DOHH2 (cell line): ENCODE results near the gene ARL2BP.
A peak's percentile ranks its signal among the peaks of the same experiment; 100 is the strongest.
"Not testable (repeated sequence)": the region's sequence is repeated elsewhere in the genome, so short reads cannot be mapped to it uniquely, and the experiment has no call there.

Experiments used
- H3F3A ChIP-seq: fragments of 200-600 bp; sonication (generic), shearing (Covaris generic); 2 replicates; pipeline ENCODE4 v1.6.0; 2016; ENCODE audit warnings: antibody characterized with exemption, mild to moderate bottlenecking; ENCODE audit not compliant: control insufficient read depth, insufficient read depth
- H3K27ac ChIP-seq: fragments of 200-600 bp; sonication (generic); 2 replicates; pipeline ENCODE4 v1.5.1; 2014; ENCODE audit warnings: low read depth, mild to moderate bottlenecking, low read length, moderate library complexity
- H3K27me3 ChIP-seq: fragments of 200-600 bp; sonication (generic); 2 replicates; pipeline ENCODE4 v1.6.1; 2014; ENCODE audit warnings: mild to moderate bottlenecking, low read length, mixed read lengths; ENCODE audit not compliant: control insufficient read depth
- H3K36me3 ChIP-seq: fragments of 200-600 bp; sonication (generic); 2 replicates; pipeline ENCODE4 v1.6.1; 2014; ENCODE audit warnings: mild to moderate bottlenecking, low read length, moderate library complexity, mixed read lengths; ENCODE audit not compliant: control insufficient read depth
- H3K4me1 ChIP-seq: fragments of 200-600 bp; sonication (generic); 2 replicates; pipeline ENCODE4 v1.6.1; 2014; ENCODE audit warnings: mild to moderate bottlenecking, low read length, mixed read lengths; ENCODE audit not compliant: control insufficient read depth
- H3K4me2 ChIP-seq: fragments of 200-600 bp; sonication (generic); 2 replicates; pipeline ENCODE4 v1.6.0; 2014; ENCODE audit warnings: mild to moderate bottlenecking, low read length, moderate library complexity
- H3K4me3 ChIP-seq: fragments of 200-600 bp; sonication (generic); 2 replicates; pipeline ENCODE4 v1.5.1; 2014; ENCODE audit warnings: mild to moderate bottlenecking, low read length, mixed read lengths
- H3K79me2 ChIP-seq: fragments of 200-600 bp; sonication (generic); 2 replicates; pipeline ENCODE4 v1.6.1; 2014; ENCODE audit warnings: mild to moderate bottlenecking, low read length, mixed read lengths; ENCODE audit not compliant: control insufficient read depth
- H3K9me2 ChIP-seq: fragments of 200-600 bp; sonication (generic); replicated peaks from 2 replicates; pipeline ENCODE4 v1.6.1; 2014; ENCODE audit warnings: mild to moderate bottlenecking, low read length, mixed read lengths; ENCODE audit not compliant: control insufficient read depth
- H3K9me3 ChIP-seq: fragments of 200-600 bp; sonication (generic); 2 replicates; pipeline ENCODE4 v1.6.1; 2014; ENCODE audit warnings: antibody characterized with exemption, low read length, mixed read lengths; ENCODE audit not compliant: control insufficient read depth, insufficient read depth
- H4K20me1 ChIP-seq: fragments of 200-600 bp; sonication (generic); 2 replicates; pipeline ENCODE4 v1.6.0; 2014; ENCODE audit warnings: low read depth, mild to moderate bottlenecking, antibody characterized with exemption, low read length, moderate library complexity; ENCODE audit not compliant: control insufficient read depth, insufficient read depth
- EZH2phosphoT487 ChIP-seq: fragments of 200-600 bp; sonication (generic); IDR thresholded peaks from 2 replicates; pipeline ENCODE4 v1.6.1; 2017; ENCODE audit warnings: borderline replicate concordance, mild to moderate bottlenecking, antibody characterized with exemption, low read length, moderate library complexity, mixed read lengths
- TF ChIP-seq, protein P1 (sequence below): fragments of 200-600 bp; sonication (generic); IDR thresholded peaks from one replicate; pipeline ENCODE4 v1.5.1; 2014; ENCODE audit warnings: antibody characterized with exemption, mild to moderate bottlenecking, low read depth, low read length; ENCODE audit not compliant: poor library complexity, severe bottlenecking

The ARL2BP gene

DNA sequence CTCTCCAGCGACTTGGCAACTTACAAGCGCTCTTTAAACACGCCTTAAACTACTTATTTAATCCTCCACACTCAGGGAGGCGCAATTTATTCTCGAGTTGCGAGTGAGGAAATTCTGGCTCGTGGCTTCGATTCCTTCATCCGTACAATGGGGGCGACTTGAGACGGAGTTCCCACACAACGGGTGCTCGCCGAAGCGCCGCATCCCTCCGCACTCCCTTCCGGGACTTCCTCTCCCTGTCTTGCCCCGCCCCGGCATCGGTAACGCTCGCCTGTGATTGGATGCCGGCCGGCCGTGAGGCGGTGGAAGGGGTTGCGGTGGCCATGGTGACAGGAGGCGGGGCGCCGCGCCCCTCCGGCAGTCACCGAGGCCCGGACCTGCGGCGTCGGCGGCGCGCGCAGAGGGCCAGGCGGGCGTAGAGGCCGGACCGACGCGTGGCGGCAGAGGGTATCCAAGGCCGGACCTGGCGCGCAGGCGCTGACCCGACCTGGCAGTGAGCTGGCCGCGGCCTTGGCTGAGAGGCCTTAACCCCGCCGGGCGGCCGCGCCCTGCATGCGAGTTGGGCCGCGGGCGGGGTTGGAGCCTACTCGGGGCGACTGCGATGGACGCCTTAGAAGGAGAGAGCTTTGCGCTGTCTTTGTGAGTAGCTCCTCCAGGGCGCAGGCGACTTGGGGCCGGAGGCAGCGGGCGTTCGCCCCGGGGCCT lies at the start of gene ARL2BP:
Gene ARL2BP (plus strand): TSS at position 493 of the 705 bp plus-strand sequence. CDS start 109 bp downstream, at position 602.
- no peaks in the 10 kb centered on the region for H3K27me3 ChIP-seq
- peaks cover 12% of the 10 kb centered on the region for H3K79me2 ChIP-seq
- TF ChIP-seq, protein P1, sequence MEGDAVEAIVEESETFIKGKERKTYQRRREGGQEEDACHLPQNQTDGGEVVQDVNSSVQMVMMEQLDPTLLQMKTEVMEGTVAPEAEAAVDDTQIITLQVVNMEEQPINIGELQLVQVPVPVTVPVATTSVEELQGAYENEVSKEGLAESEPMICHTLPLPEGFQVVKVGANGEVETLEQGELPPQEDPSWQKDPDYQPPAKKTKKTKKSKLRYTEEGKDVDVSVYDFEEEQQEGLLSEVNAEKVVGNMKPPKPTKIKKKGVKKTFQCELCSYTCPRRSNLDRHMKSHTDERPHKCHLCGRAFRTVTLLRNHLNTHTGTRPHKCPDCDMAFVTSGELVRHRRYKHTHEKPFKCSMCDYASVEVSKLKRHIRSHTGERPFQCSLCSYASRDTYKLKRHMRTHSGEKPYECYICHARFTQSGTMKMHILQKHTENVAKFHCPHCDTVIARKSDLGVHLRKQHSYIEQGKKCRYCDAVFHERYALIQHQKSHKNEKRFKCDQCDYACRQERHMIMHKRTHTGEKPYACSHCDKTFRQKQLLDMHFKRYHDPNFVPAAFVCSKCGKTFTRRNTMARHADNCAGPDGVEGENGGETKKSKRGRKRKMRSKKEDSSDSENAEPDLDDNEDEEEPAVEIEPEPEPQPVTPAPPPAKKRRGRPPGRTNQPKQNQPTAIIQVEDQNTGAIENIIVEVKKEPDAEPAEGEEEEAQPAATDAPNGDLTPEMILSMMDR: peak; percentile 51
- TF ChIP-seq EZH2phosphoT487: no peak
- peak within 1 kb of the TSS; percentile 94 for H3K4me2 ChIP-seq
- no peaks in the 10 kb centered on the region for H3K9me3 ChIP-seq
- H3K9me2 ChIP-seq: no peaks in the 10 kb centered on the region
- peaks cover 20% of the 10 kb centered on the region for H3F3A ChIP-seq
- H3K27ac ChIP-seq: peak within 1 kb of the TSS; percentile 65
- H3K36me3 ChIP-seq: peaks cover 34% of the 10 kb centered on the region
- H4K20me1 ChIP-seq: peaks cover 2% of the 10 kb centered on the region; the same call in 1 of the 2 replicates
- peaks cover 33% of the 10 kb centered on the region for H3K4me1 ChIP-seq
- peak within 1 kb of the TSS; percentile 91 for H3K4me3 ChIP-seq

DNA sequence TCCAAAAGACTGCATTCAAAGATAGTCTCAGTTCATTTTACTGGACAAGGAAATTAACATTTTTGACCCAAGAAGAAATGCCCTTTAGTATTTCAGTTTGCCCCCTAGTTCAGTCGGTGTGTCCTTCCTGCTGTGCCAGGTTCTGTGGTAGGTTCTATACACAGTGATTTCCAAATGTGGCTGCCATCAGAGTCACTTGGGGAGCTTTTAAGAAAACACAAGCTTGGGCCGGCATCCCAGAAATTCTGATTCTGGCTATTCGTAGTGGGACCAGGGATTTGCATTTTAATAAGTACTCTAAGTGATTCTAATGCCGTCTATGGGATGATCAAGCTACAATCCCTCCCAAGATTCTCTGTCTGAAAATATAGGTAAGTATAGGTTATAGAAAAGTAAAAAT lies 48.8 kb upstream of the ARL2BP start:
- no peak for TF ChIP-seq EZH2phosphoT487
- TF ChIP-seq, protein P1: no peak
- Histone ChIP-seq H3K27ac (no peak overlapping the region), H3K9me2 (no peaks in the 10 kb centered on the region), H4K20me1 (peaks cover 7% of the 10 kb centered on the region; the same call in 1 of the 2 replicates), H3K79me2 (peaks cover 56% of the 10 kb centered on the region), H3K36me3 (no peaks in the 10 kb centered on the region), H3K4me3 (no peak overlapping the region), H3K4me2 (no peak overlapping the region), H3K9me3 (no peaks in the 10 kb centered on the region), H3K4me1 (no peaks in the 10 kb centered on the region; the same call in 1 of the 2 replicates), H3K27me3 (no peaks in the 10 kb centered on the region), H3F3A (no peaks in the 10 kb centered on the region)

DNA sequence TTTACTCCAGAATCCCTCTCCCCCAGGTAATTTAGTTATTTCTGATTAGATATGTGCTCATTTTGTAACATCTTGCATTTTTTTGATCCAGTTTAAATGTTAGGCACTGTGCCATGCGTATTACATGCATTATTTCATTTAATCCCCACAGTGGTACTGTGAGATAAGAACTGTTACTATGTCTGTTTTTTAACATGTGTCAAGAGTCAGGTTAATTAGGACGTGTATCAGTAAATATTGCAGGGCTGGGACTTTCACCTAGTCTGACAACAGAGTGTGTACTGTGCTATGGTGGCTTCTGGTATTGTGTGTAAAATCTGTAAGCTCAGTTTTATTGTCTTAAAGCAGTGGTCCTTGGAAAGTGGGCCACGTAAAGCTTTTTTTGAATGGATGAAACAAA lies 48.3 kb upstream of the ARL2BP start:
- Histone ChIP-seq H3K36me3 (no peaks in the 10 kb centered on the region), H4K20me1 (peaks cover 7% of the 10 kb centered on the region; the same call in 1 of the 2 replicates), H3K27me3 (no peaks in the 10 kb centered on the region), H3K79me2 (peaks cover 51% of the 10 kb centered on the region), H3K4me2 (no peak overlapping the region), H3K4me3 (no peak overlapping the region), H3K27ac (no peak overlapping the region), H3K9me2 (no peaks in the 10 kb centered on the region), H3K9me3 (no peaks in the 10 kb centered on the region), H3F3A (no peaks in the 10 kb centered on the region), H3K4me1 (no peaks in the 10 kb centered on the region)
- TF ChIP-seq, protein P1: no peak
- TF ChIP-seq EZH2phosphoT487: no peak

DNA sequence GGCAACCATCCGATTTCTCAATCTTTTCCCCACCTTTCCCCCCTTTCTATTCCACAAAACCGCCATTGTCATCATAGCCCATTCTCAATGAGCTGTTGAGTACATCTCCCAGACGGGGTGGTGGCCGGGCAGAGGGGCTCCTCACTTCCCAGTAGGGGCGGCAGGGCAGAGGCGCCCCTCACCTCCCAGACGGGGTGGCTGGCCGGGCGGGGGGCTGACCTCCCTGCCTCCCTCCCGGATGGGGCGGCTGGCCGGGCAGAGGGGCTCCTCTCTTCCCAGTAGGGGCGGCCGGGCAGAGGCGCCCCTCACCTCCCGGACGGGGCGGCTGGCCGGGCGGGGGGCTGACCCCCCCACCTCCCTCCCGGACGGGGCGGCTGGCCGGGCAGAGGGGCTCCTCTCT lies 44.7 kb upstream of the ARL2BP start:
- not testable (repeated sequence) for H3K9me2 ChIP-seq, H3K4me3 ChIP-seq, H3K9me3 ChIP-seq, H3K27me3 ChIP-seq, H3K4me2 ChIP-seq, H3K27ac ChIP-seq, H4K20me1 ChIP-seq, H3F3A ChIP-seq, H3K4me1 ChIP-seq
- Histone ChIP-seq H3K36me3 (peaks cover 11% of the 10 kb centered on the region), H3K79me2 (peaks cover 18% of the 10 kb centered on the region)

DNA sequence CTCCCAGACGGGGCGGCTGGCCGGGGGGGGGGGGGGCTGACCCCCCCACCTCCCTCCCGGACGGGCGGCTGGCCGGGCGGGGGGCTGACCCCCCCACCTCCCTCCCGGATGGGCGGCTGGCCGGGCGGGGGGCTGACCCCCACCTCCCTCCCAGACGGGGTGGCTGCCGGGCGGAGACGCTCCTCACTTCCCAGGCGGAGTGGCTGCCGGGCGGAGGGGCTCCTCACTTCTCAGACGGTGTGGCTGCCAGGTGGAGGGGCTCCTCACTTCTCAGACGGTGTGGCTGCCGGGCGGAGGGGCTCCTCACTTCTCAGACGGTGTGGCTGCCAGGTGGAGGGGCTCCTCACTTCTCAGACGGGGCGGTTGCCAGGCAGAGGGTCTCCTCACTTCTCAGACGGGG lies 44.1 kb upstream of the ARL2BP start:
- H3K36me3 ChIP-seq: peaks cover 17% of the 10 kb centered on the region
- not testable (repeated sequence) for H3K9me2 ChIP-seq, H3K27ac ChIP-seq, H3F3A ChIP-seq, H4K20me1 ChIP-seq, H3K27me3 ChIP-seq, H3K9me3 ChIP-seq, H3K4me3 ChIP-seq, H3K4me1 ChIP-seq, H3K4me2 ChIP-seq
- peaks cover 18% of the 10 kb centered on the region for H3K79me2 ChIP-seq
